ENCODE results near the gene MAPK8IP1.
A peak's percentile ranks its signal among the peaks of the same experiment; 100 is the strongest.
"Not testable (repeated sequence)": the region's sequence is repeated elsewhere in the genome, so short reads cannot be mapped to it uniquely, and the experiment has no call there.

Gene MAPK8IP1

DNA sequence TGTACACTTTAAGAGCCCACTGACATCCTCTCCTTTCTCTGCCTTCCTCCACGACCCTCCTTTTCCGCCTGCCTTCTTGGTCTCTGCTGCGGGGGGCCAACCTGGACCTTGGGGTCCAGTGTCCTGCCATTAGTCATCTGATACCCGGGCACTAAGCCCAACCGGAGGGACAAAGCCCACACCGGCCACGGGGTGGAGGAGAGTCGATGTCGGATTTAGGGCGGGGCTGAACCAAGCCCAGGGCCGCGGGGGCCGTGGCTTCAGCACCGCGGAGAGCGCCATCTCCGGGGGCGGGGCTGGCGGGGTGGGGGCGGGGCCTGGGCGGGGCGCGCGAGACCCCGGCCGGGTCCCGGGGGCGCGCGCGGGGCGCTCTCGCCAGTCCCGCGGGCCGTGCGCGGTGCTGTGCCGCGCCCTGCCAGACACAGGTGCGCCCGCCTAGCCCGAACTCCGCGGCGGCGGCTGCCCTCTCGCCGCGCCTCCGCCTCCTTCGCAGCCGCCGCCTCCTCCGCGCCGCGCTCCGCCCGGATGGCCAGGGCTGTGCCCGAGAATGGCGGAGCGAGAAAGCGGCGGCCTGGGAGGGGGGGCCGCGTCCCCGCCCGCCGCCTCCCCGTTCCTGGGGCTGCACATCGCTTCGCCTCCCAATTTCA is at the start of gene MAPK8IP1:
Gene MAPK8IP1 (plus strand): TSS at position 378 of the 647 bp plus-strand sequence. CDS start 170 bp downstream, at position 548.
- no peak for FAIRE-seq

DNA sequence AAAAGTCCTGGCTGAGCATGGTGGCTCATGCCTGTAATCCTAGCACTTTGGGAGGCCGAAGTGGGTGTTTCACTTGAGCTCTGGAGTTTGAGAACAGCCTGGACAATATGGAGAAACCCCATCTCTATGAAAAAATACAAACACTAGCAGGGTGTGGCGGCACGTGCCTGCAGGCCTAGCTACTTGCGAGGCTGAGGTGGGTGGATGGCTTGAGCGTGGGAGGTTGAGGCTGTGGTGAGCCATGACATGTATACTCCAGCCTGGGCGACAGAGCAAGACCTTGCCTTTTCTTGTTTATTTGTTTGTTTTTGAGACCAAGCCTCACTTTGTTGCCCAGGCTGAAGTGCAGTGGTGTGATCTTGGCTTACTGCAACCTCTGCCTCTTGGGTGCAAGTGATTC is 46.2 kb upstream of the MAPK8IP1 start:
- FAIRE-seq, result no peak

DNA sequence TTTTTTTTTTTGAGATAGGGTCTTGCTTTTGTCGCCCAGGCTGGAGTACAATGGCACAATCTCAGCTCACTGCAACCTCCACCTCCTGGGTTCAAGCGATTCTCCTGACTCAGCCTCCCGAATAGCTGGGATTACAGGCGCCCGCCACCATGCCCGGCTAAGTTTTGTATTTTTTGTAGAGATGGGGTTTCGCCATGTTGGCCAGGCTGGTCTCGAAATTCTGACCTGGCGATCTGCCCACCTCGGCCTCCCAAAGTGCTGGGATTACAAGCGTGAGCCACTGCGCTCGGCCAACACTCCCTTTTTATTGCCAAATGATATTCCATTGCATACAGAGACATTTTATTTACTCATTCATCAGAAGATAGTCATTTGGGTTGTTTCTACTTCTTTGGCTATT is 45.2 kb upstream of the MAPK8IP1 start:
- FAIRE-seq, result not testable (repeated sequence)

DNA sequence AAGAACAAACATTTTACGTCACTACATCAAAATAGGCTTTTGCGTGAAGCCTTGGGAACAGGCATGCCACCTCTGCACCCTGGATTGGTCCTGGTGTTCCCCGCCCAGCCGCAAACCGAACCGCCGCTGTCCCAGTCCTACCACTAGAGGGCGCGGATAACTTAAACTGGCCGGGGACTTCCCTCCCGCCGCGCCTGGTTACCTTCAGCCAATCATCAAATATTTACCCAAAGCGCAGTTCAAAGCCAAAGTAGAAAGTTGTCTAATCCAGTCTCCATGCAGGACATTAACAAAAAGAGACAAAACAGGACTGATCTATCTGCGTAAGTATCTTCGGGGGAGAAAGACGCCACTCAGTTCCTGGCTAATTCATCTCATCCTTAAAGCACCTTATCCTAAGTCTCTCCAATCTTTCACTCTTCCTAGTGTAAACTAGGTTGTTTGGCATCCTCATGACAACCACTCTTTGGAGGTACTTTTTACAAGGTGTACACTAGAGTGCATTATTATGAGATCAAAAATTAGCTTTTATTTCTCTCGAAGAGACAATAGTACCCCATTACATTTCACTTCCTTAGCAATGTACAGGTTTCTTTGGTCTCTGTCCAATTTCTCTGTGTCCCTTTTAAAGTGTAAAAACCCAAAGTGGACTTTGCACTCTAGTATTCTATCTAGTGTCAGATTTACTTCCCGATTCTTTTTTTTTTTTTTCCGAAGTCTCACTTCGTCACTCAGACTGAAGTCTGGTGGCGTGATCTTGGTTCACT is 42.1 kb upstream of the MAPK8IP1 start:
- FAIRE-seq, result no peak

DNA sequence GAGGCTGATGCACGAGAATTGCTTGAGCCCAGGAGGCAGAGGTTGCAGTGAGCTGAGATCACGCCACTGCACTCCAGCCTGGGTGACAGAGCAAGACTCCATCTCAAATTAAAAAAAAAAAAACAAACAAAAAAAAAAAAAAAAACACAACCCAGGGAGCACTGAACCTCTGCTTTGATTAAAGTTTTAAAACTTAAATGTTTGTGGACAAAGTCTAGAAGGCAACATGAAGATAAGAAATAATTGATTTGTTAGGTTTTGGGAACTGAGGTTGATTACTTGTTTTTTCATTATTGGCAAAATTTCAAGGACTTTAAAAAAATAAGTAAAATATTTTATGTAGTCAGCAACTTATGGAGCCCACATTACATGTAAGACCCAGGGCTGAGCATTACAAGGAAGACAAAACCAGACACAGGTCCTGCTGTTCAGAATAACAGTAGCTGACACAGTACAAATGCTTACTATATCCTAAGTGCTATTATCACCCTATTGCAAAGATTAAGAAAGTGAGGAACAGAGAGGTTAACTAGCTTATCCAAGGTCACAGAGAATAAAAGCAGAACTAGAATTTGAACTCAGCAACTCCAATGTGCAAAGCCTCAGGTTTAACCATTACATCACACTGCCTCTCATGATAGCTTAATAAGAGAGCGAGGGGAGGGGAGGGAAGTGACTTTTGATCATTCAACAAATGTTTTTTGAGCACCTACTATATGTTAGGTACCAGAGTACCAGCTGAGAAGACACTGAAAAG is 40.5 kb upstream of the MAPK8IP1 start:
- no peak for FAIRE-seq

DNA sequence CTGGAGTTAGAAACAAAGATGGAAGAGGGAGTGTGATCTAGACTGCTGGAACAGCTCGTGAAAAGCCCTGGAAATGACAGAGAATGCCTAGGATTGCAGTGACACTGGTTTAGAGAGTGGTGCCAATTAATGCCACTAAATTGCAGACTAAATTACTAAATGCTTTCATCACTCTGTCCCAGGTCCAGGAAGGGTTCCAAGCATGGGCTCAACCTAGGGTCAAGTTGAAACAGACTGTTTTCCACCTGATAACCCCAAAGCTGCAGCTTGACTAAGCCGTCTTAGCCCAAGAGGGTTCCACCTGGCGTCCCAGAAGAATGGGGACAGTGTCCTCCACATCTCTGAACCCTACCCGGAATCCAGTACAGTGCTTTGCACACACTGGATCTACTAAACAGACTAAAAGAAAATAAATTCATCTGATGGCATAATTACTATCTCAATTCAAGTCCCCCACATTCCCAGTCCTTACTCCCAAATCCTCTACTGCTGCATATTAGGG is 39.2 kb upstream of the MAPK8IP1 start:
- FAIRE-seq, result no peak

DNA sequence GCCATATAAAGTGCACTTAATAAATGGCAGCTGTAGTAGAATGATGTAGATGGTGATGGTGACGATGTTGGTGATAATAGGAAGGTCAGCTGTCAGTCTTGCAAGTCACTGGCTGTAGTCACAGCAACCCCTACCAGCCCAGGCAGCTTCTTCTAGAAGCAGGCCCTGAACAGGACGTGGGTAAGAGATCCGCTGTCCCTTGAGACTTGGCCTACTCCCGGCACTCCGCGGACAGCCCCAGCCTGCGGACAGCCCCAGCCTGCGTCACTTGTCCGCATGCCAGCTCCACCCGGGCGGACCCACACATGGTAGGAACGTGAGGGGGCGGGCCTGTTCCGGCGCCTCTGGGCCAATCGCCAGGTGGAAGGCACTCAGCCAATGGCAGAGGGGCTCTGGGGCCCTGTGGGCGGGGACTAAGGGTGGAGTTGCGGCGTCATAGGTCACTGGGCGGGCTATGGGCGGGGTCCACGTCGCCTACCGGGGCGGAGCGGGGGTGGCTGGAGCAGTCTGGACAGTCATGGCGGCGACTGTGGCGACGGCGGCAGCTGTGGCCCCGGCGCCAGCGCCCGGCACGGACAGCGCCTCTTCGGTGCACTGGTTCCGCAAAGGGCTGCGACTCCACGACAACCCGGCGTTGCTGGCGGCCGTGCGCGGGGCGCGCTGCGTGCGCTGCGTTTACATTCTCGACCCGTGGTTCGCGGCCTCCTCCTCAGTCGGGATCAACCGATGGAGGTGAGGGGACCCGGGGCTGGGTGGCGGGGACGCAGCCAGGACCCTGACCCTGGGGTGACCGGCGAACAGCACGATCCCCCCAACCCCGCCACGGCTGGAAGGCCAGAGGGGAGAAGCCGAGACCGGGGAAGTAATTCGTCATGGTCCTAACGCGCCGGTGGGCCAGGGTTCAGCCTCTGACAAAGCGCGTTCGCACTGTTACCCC is 38.2 kb upstream of the MAPK8IP1 start, which contains the start of gene CRY2:
Gene CRY2 (plus strand): TSS at position 502 of the 937 bp plus-strand sequence. CDS start 16 bp downstream, at position 518.
- peak; percentile 82 for FAIRE-seq

DNA sequence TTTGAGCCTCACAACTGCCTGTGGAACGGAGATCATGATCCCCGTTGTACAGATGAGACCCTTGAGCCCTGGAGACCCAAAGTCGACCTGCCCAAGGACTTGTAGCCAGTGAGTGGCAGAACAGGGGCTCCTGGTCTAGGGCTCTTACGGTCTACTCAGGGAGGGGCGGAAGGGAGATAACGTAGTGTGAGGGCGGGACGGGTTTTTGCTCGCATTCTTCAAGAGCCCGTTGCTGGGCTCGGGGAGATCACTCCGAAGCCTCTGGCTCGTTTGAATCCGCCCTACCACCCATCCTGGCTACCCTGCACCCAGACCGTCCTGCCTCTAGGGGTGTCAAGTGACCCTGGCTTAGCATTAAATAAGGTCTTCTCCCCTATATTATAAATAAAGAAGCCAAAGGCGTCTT is 37.5 kb upstream of the MAPK8IP1 start:
- FAIRE-seq, result no peak

DNA sequence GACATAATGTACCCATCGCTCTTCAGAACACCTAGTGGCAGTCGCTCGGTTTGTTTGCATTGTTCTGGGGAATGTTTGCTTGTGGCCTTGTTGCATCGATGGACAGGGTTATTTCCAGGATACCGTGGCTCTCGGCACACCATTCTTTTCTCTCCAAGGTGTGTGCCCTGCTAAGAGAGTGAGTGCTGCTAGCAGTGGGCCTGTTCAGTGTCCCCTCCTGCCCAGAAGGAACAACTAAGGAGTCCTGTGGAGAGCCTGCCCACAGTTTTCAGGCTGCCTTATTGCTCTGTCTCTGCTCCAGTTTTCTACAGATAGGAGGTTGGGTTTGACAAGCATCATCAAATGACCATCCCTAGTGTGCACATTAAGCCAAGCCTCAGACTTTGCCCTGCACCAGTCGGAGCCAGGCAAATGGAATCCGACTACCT is 36.8 kb upstream of the MAPK8IP1 start:
- FAIRE-seq, result no peak

DNA sequence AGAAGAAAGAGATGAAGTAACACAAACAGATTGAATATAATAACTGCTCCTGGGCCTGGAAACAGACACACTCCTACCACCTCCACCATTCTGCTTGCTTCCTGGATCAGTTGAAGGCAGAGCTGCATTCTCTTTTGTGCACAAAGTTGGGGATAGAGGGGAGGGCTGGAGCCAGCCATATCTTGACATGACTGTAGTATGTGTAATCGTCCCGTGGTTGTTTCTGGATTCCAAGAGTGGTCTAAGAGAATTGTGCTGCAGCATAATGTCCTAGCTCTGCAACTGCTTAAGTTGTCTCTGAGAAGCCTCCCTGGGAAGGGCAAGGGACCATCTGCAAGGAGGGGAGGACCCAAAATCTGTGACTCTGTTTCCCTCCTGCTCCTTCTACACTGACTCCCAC is 35.0 kb upstream of the MAPK8IP1 start:
- no peak for FAIRE-seq

DNA sequence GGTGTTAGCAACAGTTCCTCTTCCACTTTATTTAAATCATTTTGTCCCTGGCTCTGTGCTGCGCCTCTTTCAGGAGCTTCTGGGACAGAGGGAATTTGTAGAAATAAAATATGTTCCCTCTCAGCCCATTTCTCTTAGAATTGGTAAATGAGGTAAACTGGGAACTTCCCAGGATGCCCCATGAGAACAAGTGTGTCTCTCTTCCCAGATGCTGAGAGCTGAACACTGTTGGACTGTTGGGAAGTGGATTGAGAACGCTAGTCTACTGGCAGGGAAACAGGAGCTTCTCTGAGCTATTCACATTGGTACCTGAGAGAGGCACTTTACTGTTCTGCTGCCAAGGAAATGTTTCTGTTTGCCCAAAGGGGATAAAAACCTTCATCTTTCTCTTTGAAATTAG is 34.2 kb upstream of the MAPK8IP1 start:
- FAIRE-seq, result no peak

DNA sequence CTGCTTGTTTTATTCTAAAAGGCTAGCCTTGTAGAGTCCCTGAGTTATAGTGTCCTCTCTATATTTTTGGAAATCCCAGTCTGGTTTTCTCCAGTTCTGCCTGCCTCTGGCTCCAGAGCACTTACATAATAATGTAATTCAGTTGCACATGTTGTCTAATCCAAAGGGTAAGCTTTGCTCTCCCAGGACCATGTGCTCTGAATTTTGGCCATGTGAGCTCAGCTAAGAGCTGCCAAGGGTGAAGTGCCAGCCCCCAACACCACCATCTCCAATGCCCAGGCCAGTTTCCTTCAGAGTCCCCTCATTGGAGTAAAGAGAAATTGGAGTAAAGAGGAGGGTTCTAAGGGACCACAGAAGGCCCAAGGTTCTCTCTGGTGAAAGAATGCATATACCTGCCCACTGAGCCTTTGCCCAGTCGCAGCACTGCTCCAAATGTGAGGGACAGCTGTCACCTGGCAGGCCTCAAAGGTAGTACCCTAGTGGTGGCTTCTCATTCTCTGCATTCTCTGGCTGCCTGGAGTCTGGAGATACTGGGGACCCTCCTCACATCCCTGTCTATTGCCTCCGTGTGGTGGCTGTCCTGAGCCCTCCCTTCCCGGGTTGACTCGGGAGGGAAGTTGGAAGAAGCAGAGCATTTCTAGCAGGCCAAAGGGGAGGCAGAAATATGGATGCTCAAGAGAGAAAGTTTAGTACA is 33.3 kb upstream of the MAPK8IP1 start:
- FAIRE-seq, result no peak

DNA sequence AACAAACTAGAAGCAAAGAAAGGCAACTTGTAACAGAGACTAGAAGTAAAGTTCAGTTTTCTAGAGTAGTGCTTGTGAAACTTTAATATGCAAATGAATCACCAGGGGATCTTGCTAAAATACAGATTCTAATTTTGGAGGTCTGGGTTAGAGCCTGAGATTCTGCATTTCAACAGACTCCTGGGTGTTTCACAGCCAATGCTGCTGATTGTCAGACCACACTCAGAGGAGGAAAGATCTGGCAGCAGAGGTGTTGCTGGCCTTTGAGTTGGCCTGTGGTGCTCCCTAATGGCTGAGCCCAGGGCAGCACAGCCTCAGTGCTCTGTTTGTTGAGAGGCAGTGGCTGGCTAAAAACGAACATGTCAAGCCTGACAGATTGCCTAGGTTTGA is 32.7 kb upstream of the MAPK8IP1 start:
- no peak for FAIRE-seq

DNA sequence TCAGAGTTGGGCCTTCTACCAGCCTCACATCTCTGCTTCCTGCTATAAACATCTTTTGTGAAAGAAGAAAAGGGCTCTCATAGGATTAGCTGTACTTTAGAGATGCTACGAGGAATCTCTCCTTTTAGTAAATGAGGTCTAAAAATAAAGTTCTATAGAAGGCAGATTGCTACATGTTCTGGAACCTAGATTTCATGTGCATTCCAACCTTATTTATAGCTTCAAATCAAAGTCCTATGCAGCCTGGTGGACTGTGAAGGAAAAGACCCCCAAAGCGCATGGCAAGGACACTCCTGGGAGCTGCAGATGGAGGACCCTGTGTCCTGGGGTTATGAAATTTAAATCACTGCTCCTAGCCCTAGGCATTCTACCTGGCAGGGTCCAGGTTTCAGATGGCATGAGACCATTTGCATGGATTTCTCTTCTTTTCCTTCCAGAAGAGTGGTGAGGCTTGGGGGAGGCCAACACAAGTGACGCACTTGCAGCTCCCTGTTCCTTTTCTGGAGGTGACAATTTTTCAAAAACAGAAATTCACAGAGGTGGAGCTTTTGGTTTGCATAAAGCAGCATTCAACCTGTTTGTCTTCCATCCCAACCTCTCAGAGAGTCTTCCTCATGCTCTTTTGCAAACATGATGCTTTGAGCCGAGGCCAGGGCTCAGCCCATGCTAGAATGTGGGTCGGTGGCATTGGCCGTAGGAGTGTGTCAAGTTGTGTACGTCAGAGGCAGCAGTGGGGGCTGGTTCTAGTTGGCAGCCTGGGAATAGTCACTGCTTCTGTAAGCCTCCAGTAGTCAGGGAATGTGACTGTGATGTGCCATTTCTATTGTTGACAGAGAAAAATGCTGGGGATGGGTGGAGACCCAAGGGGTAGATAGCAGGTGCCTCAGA is 31.9 kb upstream of the MAPK8IP1 start:
- no peak for FAIRE-seq

DNA sequence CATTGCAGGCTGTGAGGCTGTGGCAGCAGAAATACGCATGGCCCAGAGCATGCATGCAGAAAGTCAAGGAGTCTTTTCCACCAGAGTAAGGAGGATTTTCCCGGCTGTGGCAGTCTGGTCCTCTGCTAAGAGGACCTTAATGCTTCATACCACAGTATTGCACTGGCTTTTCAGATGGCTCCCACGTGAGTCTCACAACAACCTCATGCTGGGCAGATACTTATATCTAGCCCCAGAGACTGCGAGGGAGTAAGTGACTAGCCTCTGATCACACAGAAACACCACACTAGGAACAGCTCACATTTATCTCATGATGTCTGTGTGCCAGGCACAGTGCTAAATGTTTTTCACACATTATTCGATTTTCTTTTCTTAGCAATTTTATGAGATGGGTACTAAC is 30.1 kb upstream of the MAPK8IP1 start:
- no peak for FAIRE-seq

DNA sequence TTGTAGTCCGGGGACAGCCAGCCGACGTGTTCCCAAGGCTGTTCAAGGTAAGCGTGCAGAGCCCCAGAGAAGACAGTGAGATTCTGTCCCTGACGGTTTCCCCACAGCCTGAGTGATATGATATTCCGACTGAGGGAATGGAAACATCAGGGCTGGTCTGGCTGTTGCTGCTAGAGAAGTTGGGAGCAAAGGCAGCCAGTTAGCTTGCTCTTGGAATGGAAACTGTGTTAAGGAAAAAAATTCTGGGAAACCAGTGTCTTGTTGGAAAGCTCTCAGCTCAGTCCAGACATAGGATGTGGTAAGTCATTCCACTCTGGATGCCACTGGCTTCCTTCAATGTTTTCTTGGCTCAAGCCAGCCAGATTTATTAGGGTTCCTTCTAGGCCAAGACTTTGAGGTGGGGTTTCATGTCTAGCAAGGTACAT is 29.4 kb upstream of the MAPK8IP1 start:
- FAIRE-seq, result no peak

DNA sequence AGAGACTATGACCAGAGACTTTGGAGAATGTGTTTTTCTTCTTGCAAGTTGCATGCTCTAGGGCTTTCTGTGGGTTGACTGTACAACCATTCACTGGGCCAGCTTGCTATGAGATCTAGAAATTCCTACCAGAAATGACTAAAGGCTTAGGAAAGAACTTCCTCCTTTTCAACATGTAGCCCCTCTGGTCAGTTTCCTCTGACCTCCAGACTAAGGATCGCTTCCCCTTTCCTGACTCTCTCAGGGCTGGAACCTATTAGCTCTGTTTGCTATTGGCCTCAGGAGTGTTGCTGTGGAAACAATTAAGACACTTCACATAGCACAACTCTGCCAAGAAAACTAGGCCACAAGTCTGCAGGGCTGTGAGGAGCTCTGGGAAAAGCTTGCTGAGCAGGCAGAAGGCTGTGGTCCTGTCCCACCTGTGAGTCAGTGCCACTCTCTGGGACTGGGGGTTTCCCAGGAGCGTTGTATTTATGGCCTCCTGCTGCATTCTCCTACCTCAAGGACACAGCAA is 27.4 kb upstream of the MAPK8IP1 start:
- FAIRE-seq, result no peak

DNA sequence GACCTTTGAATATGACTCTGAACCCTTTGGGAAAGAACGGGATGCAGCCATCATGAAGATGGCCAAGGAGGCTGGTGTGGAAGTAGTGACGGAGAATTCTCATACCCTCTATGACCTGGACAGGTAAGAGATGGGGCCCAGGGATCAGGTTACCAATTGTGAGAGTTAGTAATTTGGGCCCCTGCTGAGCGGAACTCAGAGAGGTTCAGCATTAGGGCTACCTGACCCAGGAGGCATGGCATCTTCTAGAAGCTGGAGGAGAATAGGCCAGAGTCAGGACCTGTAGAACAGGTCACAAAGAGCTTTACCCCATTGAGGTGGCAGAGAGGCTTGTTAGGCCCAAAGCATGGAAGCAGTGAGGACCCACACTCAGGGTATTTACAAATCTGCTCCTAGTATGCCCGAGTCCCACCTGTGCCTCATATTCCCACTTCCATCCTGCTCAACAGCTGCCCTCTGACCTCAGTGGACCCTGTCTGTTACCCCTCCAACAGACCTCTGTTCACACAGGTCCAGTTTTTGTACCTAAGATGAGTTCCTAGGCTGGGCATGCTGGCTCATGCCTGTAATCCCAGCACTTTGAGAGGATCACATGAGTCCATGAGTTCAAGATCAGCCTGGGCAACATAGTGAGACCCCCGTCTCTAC is 26.6 kb upstream of the MAPK8IP1 start:
- no peak for FAIRE-seq

DNA sequence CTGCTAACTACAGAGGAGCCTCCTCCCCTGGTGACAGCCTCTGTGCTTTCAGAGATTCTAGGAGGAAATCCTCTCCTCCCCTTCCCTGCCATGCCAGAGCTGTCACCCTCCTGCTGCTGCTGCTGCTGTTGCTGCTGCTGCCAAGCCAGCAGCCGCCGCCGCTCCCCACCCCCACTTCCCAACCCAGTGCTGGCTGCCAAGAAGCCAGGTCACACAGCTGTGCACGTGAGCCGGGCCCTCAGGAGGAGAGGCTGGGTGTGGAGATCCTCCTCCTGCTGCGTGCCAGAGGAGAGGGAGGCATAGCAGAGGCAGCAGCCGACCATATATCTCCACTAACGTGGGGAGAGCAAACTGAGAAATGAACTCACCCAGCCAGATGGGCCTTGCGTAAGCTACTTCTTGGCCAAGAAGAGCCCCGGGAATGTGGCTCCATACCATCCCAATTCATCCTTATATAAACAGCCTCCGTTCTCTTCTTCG is 25.8 kb upstream of the MAPK8IP1 start:
- FAIRE-seq, result no peak

DNA sequence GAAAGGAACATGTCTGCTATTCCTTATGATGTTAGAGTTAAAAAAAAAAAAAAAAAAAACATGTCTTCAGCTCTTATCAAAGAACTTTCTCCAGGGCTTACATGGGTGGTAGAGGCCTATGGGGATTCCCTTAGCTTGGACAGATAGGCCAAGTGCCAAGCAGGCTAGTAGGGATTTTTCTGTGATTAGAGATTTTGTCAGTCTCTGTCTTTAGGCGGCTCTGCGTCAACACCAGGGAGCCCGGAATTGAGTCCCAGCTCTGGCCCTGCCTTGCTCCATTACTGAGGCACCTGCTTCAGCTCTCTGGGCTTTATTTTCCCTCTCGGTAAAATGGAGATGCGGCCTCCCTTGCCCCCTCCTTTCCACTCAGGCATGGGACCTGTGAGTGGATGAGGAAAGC is 25.1 kb upstream of the MAPK8IP1 start:
- FAIRE-seq, result no peak
